Skin of body (tissue), 2 donors: ENCODE measurements around the gene GTF3C5. TPM values are rescaled to one million over a fixed set of nuclear protein-coding genes. Genes with fewer than 3 reads are reported as not detected.
"Not testable (repeated sequence)": the region's sequence is repeated elsewhere in the genome, so short reads cannot be mapped to it uniquely, and the experiment has no call there.

ENCODE experiments used
- DNase-seq: peaks from one replicate; lab custom pipeline; 2025; lab: John Stamatoyannopoulos, UW
- total RNA-seq: library from RNA; depleted of rRNA; stranded (reverse); fragments of >200 nt; gene quantifications from one replicate; pipeline ENCODE4 v1.2.3, GENCODE V29; 2014

Gene GTF3C5
- total RNA-seq, 1 donor from 2014 or later, result 25.7 TPM

DNA sequence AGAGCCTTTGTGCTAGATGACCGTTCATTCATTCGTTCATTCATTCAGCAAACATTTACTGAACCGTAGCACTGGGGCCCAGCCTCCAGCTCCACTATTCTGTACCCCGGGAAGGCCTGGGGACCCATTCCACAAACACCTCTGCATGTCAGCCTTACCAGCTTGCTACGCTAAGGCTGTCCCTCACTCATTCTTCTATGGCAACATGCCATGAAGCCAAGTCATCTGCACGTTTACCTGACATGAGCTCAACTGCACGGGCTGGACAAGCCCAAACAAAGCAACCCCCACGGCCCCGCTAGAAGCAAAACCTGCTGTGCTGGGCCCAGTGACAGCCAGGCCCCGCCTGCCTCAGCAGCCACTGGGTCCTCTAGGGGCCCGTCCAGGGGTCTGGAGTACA, 37.0 kb downstream of the GTF3C5 start:
- DNase-seq, result no peak

DNA sequence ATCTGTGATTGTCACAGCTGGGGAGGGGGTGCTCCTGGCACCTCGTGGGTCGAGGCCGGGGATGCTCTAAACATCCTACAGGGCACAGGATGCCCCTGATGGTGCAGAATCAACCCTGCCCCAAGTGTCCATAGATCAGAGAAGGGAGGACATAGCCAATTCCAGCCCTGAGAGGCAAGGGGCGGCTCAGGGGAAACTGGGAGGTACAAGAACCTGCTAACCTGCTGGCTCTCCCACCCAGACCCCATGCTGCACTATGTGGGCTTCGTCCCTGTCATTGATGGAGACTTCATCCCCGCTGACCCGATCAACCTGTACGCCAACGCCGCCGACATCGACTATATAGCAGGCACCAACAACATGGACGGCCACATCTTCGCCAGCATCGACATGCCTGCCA, 37.6 kb downstream of the GTF3C5 start:
- DNase-seq, result not testable (repeated sequence)

DNA sequence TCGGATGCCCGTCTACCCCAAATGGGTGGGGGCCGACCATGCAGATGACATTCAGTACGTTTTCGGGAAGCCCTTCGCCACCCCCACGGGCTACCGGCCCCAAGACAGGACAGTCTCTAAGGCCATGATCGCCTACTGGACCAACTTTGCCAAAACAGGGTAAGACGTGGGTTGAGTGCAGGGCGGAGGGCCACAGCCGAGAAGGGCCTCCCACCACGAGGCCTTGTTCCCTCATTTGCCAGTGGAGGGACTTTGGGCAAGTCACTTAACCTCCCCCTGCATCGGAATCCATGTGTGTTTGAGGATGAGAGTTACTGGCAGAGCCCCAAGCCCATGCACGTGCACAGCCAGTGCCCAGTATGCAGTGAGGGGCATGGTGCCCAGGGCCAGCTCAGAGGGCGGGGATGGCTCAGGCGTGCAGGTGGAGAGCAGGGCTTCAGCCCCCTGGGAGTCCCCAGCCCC, 39.7 kb downstream of the GTF3C5 start:
- DNase-seq, result not testable (repeated sequence)

DNA sequence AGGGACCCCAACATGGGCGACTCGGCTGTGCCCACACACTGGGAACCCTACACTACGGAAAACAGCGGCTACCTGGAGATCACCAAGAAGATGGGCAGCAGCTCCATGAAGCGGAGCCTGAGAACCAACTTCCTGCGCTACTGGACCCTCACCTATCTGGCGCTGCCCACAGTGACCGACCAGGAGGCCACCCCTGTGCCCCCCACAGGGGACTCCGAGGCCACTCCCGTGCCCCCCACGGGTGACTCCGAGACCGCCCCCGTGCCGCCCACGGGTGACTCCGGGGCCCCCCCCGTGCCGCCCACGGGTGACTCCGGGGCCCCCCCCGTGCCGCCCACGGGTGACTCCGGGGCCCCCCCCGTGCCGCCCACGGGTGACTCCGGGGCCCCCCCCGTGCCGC, 40.2 kb downstream of the GTF3C5 start:
- DNase-seq, result not testable (repeated sequence)

DNA sequence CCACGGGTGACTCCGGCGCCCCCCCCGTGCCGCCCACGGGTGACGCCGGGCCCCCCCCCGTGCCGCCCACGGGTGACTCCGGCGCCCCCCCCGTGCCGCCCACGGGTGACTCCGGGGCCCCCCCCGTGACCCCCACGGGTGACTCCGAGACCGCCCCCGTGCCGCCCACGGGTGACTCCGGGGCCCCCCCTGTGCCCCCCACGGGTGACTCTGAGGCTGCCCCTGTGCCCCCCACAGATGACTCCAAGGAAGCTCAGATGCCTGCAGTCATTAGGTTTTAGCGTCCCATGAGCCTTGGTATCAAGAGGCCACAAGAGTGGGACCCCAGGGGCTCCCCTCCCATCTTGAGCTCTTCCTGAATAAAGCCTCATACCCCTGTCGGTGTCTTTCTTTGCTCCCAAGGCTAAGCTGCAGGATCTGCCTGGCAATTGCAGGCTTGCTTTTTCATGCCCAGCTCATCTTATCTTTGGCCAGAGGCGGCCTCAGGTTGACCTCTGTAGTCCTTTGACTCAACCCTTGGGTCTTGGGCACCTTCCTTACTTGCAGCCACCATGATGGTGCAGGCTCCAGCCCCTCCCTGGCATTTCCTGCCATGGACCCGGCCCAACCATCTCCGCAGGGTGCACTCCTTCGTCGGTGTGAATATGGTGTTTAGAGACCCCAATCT, 40.8 kb downstream of the GTF3C5 start:
- no peak for DNase-seq

DNA sequence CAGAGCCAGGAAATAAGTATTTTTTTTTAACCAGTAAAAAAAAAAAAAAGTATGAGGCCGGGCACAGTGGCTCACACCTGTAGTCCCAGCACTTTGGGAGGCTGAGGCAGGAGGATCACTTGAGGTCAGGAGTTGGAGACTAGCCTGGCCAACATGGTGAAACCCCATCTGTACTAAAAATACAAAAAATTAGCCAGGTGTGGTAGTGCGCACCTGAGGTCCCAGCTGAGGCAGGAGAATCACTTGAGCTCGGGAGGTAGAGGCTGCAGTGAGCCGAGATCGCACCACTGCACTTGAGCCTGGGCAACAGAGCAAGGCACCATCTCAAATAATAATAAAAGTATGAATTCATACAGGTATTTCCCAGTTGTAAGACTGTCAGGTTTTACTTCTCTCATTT, 41.4 kb downstream of the GTF3C5 start:
- not testable (repeated sequence) for DNase-seq

DNA sequence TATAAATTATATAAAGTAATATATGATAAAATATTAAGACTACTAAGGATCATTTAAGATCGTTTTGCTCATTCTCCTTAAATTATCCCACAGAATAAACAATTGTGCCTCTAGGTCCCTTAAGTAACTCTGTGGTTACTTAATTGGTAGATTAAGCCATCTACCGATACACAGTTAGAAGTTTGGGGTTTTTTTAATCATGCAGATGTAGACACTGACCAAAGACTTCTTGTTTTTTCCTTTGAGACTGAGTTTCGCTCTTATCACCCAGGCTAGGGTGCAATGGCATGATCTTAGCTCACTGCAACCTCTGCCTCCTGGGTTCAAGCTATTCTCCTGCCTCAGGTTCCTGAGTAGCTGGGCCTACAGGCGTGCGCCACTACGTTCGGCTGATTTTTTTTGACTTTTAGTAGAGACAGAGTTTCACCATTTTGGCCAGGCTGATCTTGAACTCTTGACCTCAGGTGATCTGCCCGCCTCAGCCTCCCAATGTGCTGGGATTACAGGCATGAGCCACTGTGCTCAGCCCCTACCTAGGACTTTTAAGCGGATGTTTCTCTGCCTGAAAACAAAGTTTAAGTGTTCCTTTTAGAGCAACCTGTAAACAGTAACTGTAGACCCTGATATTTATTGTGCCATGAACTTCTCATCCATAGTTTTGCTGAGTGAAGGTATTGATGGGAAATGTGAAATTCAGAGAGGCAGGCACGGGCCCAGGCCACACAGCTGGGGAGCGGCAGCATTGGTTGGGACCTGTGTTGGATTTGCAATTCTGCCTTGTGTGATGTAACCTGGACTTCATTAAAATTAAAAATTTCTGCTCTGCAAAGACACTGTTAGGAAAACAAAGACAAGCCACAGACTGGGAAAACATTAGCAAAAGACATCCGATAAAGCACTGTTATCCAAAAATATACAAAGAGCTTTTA, 42.6 kb downstream of the GTF3C5 start:
- DNase-seq, result no peak

DNA sequence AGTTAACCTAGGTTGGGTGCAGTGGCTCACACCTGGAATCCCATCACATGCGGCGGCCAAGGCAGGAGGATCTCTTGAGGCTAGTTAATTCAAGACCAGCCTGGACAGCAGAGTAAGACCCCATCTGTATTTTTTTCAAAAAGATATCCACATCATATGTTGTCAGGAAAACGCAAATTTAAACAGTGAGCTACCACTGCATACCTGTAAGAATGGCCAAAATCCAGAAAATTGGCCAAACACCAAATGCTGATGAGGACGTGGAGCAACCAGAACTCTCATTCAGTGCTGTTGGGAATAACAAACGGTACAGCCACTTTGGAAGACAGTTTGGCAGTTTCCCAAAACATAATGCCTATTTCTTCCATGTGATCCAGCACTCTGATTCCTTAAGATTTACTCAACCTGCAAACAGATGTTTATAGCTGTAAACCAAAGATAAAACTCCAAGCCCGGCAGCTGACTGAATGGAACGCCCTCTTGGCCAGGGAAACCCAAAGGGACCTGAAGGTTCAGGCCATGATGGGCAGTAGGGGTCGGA, 43.4 kb downstream of the GTF3C5 start:
- no peak for DNase-seq

DNA sequence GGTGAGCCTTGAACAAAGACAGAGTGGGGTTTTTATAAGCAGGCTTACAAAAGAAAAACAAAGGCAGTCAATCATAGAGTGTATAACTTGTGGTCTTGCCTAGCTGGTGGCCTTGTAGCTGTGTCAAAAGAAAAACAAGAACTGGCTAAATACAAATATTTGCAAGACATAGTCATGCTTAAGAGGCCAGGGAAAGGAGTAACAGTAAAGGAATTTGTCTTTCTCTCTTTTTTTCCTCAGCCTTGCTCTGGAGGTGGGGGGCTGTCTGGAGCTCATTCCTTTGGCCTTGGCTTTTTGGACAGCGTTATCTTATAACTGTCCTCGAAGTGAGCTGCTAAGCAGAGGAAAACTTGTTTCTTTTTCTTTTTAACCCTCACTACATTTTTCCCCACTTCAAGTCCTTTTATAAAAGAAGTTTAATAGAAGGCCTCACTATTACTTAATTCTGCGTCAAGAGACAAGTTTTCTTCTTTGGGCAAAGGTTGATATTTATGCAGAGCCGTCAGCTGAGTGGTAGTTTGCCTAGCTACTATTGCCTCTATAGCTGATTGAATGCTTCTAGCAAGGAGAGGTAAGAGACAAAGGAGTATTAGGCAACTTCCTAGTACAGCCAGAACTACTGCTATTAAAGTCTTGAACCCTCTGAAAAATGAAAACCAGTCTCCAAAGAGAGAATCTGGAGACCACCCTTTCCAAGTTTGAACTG, 45.3 kb downstream of the GTF3C5 start:
- DNase-seq, result no peak

DNA sequence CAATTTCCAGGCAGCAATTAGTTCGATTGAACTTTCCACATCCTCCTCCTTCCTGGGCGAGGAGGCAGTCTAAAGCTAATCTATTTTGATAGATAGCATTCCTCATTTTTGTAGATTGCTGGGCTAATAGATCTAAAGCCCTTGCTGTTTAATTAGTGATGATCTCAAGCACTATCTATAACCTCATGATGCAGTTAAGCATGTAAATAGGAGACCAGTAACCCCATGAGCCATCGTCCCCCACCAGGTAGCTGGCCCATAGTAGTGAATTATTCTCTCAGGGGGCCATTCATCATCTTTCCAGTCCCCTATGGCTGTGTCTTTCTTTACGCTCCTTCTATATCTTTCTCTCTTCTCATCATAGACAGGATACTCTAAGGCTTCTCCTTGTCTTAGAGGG, 45.9 kb downstream of the GTF3C5 start:
- no peak for DNase-seq

DNA sequence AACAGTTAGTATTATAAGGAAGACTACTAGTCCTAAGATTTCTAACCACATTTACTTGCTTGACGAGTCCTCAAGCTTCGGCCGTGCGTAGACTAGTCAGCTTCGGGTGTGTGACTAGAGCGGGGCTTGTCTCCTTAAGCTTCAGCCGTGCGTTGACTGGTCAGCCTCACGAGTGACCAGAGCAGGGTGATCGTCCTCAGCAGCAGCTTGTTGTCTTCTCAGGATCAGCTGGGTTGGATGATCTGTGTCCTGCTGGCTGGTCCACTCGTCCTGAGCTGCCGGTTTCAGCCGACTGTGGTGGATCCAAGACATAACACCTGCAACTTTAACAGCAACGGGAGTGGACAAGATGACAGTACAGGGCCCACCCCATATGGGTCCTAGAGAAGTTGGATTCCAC, 47.7 kb downstream of the GTF3C5 start:
- DNase-seq, result no peak

DNA sequence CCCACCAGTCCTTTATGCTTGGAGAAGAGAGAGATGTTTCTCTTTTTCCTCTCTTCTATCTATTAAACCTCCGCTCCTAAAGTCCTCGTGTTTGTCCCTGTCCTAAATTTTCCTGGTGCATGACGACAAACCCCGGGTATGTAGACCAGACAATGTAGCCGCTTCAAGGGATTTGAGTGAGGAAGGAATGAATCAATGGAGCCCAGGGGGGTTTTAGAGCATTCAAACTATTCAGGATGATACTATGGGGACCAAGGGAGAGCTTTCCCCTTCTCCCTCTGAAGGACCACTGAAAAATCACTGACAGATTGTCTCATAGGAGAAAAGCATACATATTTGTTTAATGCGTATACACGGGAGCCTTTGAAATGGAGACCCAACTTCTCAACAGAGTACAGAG, 49.4 kb downstream of the GTF3C5 start:
- DNase-seq, result no peak

DNA sequence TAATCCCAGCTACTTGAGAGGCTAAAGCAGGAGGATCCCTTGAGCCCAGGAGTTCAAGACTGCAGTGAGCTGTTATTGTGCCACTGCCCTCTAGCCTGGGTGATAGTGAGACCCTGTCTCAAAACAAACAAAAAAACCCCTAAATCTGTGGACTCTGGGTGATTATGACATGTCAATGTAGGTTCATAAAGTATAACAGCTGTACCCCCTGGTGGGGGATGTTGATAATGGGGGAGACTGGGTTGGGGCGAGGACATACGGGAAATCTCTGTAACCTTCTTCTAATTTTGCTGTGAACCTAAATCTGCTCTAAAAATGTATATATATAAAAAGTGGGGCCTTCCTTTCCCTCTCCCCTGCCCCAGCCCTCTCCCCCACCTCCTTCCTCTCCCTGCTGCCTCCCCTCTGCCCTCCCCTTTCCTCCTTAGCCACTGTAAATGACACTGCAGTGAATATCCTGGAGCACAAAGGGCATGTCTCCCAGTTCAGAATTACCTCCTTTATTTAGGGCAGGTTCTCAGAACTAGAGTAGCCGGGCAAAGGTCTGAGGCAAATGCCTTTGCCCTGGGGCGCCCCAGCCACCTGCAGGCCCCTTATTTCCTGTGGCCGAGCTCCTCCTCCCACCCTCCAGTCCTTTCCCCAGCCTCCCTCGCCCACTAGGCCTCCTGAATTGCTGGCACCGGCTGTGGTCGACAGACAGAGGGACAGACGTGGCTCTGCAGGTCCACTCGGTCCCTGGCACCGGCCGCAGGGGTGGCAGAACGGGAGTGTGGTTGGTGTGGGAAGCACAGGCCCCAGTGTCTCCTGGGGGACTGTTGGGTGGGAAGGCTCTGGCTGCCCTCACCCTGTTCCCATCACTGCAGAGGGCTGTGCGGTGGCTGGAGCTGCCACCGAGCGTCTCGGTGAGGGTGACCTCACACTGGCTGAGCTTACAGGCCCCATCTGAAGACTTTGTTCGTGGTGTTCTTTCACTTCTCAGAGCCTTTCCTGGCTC, 50.3 kb downstream of the GTF3C5 start:
- DNase-seq, result not testable (repeated sequence)

DNA sequence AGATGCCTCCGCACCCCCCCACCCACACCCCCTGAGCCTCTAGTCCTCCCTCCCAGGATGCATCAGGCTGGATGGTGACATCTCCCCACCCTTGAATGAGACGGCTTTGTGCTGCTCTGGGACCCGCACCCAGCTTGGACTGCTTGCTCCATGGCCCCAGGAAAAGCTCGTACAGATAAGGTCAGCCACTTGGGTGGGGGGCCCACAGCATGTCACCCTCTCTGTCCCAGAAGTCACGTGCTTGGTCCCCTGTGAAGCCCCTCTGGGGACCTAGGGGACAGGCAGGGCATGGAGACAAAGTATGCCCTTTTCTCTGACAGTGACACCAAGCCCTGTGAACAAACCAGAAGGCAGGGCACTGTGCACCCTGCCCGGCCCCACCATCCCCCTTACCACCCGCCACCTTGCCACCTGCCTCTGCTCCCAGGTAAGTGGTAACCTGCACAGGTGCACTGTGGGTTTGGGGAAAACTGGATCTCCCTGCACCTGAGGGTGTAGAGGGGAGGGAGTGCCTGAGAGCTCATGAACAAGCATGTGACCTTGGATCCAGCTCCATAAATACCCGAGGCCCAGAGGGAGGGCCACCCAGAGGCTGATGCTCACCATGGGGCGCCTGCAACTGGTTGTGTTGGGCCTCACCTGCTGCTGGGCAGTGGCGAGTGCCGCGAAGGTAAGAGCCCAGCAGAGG, 51.3 kb downstream of the GTF3C5 start:
- DNase-seq, result not testable (repeated sequence)

DNA sequence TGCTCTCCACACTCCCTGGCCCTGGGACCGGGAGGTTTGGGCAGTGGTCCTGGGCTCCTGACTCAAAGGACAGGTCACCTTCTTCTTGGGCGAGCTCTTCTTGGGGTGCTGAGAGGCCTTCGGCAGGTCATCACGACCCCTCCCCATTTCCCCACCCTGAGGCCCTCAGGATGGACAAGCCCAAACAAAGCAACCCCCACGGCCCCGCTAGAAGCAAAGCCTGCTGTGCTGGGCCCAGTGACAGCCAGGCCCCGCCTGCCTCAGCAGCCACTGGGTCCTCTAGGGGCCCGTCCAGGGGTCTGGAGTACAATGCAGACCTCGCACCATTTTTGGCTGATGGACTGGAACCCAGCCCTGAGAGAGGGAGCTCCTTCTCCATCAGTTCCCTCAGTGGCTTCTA, 52.9 kb downstream of the GTF3C5 start:
- DNase-seq, result not testable (repeated sequence)

DNA sequence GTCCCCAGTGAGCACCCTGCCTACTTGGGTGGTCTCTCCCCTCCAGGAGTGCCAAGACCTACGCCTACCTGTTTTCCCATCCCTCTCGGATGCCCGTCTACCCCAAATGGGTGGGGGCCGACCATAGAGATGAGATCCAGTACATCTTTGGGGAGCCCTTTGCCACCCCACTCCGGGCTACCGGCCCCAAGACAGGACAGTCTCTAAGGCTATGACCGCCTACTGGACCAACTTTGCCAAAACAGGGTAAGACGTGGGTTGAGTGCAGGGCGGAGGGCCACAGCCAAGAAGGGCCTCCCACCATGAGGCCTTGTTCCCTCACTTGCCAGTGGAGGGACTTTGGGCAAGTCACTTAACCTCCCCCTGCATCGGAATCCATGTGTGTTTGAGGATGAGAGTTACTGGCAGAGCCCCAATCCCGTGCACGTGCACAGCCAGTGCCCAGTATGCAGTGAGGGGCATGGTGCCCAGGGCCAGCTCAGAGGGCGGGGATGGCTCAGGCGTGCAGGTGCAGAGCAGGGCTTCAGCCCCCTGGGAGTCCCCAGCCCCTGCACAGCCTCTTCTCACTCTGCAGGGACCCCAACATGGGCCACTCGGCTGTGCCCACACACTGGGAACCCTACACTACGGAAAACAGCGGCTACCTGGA, 55.5 kb downstream of the GTF3C5 start:
- not testable (repeated sequence) for DNase-seq

DNA sequence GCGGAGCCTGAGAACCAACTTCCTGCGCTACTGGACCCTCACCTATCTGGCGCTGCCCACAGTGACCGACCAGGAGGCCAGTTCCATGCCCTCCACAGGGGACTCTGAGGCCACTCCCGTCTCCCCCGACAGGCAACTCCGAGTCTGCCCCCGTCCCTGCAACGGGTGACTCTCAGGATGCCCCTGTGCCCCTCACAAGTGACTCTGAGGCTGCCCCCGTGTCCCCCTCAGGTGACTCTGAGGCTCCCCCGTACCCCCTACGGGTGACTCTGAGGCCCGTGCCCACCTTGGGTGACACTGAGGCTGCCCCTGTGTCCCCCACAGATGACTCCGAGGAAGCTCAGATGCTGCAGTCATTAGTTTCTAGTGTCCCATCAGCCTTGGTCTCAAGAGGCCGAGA, 56.1 kb downstream of the GTF3C5 start:
- no peak for DNase-seq

DNA sequence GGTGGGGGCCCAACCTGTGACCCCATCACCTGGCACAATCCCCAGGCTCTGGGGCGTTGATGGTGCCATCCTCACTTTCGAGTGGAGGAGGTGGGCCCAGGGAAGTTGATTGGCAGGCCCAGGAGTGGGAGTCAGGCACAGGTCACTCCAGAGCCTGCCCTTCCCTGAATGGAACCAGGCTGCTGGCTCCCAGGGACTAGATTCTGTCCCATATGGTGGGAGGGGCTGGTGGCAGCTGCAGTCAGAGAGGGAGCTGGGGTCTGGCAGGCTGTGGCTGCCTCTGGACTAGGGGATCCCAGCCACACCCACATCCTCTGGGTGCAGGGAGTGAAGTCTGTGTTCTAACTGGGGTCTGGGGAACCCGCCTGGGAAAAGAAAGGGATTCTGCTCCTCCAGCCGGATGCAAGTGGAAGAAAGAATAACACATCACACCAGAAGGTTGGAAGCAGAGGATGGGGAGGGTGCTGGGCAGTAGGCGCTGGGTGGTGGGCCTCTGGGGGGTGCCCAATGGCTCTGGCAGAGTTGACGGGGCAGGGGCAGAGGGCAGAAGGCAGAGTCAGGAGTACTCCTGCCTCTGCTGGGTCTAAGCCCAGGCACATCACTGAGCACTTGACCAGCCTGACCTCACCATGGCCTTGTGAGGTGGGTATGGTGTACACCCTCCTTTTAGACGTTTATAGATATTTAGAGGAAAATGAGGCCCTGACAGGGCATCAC, 56.8 kb downstream of the GTF3C5 start:
- DNase-seq, result no peak
